GM19467 (cell line): ENCODE results near the gene DTX1.

Source experiments
- ATAC-seq: cut with Tn5 transposase; IDR thresholded peaks from one replicate; pipeline ENCODE4 v1.9.1; 2021; ENCODE audit warnings: mild to moderate bottlenecking, moderate library complexity; ENCODE audit not compliant: unreplicated experiment

Gene DTX1

DNA sequence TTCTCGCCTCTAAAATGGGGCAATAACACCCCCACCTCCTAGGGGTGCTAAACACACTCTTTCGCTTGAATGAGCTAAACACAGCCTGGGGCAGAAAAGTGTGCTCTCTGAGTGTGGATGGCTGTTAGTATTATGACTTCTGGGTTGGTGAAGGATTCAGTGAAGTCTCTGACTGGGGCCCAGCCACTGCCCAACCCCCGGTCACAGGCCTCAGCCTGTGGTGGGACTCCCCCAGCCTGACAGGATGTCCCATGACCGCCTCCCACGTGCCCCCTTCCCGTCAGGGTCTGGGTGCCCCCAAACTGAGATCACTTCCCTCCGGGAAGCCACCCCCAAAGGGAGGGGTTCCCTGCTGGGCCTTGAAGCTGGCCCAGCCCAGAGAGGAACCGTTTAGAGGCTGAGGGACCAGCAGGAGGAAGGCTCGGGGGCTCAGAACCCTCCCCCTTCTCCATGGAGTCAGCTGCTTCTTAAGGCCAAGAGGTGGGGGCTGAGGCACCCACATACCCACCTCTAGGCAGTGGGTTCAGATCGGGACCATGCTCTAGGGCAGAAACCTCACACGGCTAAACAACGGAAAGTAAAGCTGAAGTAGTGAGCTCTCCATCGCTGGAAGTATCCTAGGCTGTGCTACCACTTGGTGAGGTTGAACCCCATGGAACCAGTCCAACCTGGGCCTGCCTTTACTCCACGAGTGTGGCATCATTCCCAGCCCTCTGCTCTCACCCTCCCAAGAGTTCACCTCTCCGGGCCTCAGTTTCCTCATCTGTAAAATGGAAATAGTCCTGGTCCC, 13.8 kb downstream of the DTX1 start:
- no peak for ATAC-seq

- ATAC-seq = no peak
Observed at GRCh38 chr12:113071135-113072112, 14.9 kb downstream of the DTX1 start.

DNA sequence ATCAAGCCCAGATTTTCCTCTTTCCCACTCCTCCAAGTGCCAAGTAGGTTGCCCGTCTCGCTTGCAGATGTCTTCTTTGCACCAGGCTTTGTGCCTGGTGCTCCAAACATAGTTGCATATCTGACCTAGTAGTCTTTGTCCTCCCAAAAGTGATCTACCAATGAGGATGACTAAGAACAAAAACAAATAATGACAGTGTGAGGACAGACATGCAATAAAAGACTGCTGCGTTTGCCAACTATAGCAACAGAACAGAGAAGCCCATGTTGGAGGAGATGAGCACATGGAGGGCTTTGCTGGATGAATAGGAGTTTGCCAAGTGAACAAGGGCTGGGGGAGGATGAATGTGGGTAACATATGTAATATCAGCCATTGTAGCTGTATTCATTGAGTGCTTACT, 15.6 kb downstream of the DTX1 start:
- ATAC-seq = no peak

DNA sequence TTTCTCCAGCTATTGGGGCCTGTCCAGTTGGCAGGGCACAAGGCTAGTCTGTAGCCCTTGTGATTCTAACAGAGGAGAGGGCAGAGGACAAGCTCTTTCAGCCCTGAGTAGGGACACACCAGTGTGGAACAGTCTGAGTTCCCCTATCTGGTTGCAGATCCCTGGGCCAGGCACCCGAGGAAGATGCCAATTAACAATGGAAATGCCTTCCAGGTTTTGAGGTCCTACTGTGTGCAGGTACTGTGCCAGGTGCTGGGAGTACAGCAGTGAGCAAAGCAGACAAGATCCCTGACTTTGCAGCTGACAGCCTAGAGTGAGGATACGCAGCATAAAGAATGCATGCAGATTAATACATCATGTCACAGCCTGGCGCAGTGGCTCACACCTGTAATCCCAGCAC, 17.1 kb downstream of the DTX1 start:
- no peak for ATAC-seq

GRCh38 chr12:113075137-113075683, 18.7 kb downstream of the DTX1 start:
- peak; percentile 87 for ATAC-seq

DNA sequence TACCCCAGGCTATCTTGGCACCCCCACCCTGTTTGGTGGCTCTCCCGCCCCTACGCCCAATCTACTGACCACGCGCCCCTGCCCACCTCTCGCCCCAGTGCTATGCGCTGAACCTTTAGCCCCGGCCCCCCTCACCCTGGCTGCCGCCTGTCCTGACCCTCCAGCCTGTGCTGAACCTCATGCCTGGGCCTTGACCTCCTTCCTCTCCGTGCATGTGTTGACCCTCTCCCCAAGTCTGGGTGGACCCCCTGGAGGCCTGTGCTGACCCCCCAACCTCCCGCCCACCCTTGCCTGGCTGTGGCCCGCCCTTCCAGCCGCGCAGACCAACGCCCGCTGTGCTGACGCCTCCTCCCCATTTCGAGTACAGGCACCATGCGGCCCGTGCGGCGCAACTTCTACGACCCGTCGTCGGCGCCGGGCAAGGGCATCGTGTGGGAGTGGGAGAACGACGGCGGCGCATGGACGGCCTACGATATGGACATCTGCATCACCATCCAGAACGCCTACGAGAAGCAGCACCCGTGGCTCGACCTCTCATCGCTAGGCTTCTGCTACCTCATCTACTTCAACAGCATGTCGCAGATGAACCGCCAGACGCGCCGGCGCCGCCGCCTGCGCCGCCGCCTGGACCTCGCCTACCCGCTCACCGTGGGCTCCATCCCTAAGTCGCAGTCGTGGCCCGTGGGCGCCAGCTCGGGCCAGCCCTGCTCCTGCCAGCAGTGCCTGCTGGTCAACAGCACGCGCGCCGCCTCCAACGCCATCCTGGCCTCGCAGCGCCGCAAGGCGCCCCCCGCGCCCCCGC, 20.7 kb downstream of the DTX1 start:
- ATAC-seq = no peak

- no peak for ATAC-seq
Observed at GRCh38 chr12:113077859-113078255, 21.3 kb downstream of the DTX1 start.

DNA sequence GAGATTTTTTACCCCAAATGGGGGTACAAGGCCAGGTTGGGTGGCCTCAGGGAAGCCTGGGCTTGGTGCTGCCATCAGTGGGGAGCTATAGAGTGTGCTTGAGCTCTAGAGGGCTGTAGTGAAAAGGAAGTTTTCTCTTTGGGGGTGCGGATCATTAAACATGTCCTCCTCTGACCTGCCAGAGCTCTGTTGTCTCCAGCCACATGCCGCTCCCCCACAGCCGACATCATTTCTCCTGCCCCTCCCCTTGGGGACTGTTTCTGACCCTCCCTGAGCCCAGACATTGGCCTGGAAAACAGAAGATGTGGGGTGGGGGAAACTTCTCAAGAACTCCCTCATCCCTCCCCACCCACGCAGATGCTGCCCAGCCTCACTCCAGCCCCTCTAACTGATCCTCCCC, 25.3 kb downstream of the DTX1 start:
- ATAC-seq = no peak

DNA sequence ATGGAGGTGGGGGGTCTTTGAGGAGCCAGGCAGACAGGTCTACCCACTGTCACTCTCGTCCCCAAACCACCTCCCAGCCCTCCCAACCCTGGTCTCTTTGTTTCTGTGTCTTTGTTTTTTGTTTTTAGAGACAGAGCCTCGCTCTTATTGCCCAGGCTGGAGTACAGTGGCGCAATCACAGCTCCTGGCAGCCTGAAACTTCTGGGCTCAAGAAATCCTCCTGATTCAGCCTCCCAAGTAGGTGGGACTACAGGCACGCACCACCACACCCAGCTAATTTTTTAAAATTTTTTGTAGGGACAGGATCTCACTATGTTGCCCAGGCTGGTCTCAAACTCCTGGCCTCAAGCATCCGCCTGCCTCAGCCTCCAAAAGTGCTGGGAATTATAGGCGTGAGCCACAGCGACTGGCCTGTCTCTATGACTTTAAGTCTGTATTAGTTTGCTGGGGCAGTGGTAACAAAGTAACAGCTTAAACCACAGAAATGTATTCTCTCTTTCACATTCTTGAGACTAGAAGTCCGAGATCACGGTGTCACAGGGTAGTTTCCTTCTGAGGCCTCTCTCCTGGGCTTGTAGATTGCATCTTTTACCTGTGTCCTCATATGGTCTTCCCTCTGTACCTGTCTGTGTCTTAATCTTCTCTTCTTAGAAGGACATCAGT, 26.1 kb downstream of the DTX1 start:
- peak; percentile 60 for ATAC-seq

DNA sequence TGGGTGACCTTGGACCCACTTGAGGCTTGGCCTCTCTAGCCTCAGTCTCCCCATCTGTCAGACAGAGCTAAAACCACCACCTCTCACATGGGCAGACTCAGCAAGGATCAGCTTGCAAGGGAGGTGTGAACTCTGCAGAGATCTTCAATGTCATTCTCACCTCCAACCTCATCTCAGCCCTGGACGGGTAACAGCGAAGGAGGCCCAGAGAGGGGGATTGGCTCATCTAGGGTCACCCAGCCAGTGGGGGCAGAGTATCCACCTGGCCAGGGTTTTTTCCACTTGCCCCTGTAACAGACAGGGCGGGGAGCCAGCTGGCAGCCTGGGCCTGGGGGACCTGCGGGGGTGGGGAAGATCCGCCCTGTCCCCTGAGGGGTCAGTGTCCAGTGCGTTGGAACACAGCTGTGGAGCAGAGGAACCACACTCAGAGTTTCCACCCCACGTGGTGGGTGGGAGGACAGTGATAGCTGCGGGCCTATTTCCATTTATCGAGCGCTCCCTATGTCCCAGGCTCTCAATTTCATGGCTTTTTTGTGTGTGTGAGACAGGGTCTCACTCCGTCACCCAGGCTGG, 27.4 kb downstream of the DTX1 start:
- ATAC-seq = no peak

GRCh38 chr12:113086249-113087164, 30.0 kb downstream of the DTX1 start:
- ATAC-seq = no peak

- ATAC-seq = no peak
Observed at GRCh38 chr12:113087193-113087592, 30.7 kb downstream of the DTX1 start.

- ATAC-seq = no peak
Observed at GRCh38 chr12:113088037-113088436, 31.5 kb downstream of the DTX1 start.

- ATAC-seq = no peak
Observed at GRCh38 chr12:113088971-113089756, 32.6 kb downstream of the DTX1 start.

DNA sequence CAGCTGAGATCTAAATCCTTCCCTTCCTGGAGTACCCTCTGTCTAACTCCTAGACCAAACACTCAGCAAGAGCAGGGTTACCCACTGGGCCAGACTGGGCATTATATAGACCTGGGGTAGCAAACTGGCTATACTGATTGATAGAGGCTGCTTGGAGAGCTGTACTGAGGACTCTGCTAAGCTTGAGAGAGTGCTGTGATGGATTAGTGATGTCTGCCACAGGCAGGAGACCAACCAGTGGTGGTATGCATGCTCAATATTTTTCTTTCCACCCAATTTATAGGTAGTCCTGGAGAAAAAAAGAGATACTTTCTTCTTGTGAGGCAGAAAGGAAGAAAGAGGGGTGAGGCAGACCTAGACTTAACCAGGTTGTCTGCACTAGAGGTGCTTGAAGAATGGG, 33.3 kb downstream of the DTX1 start:
- no peak for ATAC-seq

- ATAC-seq = no peak
Observed at GRCh38 chr12:113090740-113091139, 34.2 kb downstream of the DTX1 start.

DNA sequence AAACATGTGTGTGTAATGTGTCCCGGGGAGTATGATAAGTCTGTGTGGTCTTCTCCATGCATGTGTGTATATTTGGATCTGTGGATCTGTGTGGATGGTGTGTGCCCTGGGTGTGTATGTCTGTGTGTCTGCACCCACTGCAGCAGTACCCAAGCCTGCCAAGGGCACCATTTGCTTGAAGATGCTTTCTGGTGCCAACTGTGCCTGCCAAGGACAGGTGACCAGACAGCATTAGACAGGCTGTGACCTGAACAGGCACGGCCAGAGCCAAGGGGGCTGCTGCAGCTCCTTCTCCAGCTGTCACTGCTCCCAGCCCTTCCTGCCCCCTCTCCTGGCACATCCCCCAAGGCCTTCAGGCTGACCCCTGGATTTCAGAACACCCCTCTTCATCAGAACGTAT, 35.0 kb downstream of the DTX1 start:
- no peak for ATAC-seq
